Measurements from ENCODE around the gene NPEPPS. TPM values are rescaled to one million over a fixed set of nuclear protein-coding genes. Genes with fewer than 3 reads are reported as not detected.

The NPEPPS gene
- total RNA-seq, 1 experiment from 2014 or later = 117 TPM

DNA sequence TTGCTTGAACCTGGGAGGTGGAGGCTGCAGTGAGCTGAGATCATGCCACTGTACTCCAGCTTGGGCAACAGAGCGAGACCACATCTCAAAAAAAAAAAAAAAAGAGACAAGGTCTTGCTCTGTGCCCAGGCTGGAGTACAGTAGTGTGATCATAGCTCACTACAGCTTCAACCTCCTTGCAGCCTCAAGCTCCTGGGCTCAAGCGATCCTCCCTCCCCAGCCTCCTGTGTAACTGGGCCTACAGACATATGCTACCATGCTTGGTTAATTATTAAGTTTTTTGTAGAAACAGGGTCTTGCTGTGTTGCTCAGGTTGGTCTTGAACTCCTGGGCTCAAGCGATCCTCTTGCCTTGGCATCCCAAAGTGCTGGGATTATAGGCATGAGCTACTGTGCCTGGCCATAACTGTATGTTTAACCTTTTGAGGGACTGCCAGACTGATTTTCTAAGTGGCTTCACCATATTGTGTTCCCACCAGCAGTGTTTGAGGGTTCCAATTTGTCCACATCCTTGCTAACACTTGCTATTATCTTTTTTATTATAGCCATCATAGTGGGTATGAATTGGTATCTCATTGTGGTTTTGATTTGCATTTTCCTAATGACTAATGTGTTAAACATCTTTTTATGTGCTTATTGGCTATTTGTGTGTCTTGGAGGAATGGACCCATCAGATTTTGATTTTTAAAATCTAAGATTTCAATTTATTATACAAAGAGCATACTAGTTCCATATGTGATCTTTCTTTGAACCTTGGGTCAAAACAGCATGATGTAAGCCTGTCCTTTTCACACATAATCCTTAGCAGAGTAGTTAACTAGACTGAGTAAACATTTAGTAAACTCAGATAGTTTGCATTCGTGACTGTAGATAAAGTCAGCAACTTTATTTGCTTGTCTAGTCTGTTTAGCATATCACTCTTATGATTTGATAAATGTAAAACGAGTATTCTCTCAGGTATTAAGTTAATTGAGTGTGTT, 80.8 kb downstream of the NPEPPS start:
- no peak overlapping the region for H2AFZ ChIP-seq (ENCODE audit: low read length)
- H3K4me2 ChIP-seq (ENCODE audit: insufficient read depth, insufficient read length, low read length) = no peak overlapping the region
- no peak overlapping the region for H2BK20ac ChIP-seq (ENCODE audit: low read depth, low read length, poor library complexity, severe bottlenecking)
- H3K27ac ChIP-seq (ENCODE audit: insufficient read length, low read depth, low read length) = no peak overlapping the region
- no peak overlapping the region for H3K4ac ChIP-seq (ENCODE audit: low read depth, low read length)
- no peak overlapping the region for H2AK5ac ChIP-seq (ENCODE audit: insufficient read length, low read length)
- Mint-ChIP-seq H3K4me1 (no peaks in the 10 kb centered on the region), H3K27ac (no peak overlapping the region), H3K36me3 (ENCODE audit: insufficient read depth in 1 of 3, low read depth in 3 of 3) (peaks cover 17 to 69% (median 52%) of the 10 kb centered on the region in 3 experiments; a peak in 6 of 7 replicates), H3K27me3 (ENCODE audit: low read depth) (no peaks in the 10 kb centered on the region), H3K9me3 (no peaks in the 10 kb centered on the region), H3K4me3 (no peak overlapping the region)
- TF ChIP-seq, protein P1, sequence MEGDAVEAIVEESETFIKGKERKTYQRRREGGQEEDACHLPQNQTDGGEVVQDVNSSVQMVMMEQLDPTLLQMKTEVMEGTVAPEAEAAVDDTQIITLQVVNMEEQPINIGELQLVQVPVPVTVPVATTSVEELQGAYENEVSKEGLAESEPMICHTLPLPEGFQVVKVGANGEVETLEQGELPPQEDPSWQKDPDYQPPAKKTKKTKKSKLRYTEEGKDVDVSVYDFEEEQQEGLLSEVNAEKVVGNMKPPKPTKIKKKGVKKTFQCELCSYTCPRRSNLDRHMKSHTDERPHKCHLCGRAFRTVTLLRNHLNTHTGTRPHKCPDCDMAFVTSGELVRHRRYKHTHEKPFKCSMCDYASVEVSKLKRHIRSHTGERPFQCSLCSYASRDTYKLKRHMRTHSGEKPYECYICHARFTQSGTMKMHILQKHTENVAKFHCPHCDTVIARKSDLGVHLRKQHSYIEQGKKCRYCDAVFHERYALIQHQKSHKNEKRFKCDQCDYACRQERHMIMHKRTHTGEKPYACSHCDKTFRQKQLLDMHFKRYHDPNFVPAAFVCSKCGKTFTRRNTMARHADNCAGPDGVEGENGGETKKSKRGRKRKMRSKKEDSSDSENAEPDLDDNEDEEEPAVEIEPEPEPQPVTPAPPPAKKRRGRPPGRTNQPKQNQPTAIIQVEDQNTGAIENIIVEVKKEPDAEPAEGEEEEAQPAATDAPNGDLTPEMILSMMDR (conservative IDR thresholded peaks at IDR 0.05) = no peak
- no peak overlapping the region for H4K91ac ChIP-seq (ENCODE audit: insufficient read length, low read depth, low read length)
- H3K18ac ChIP-seq (ENCODE audit: insufficient read length, low read depth, low read length) = no peak overlapping the region
- H2BK15ac ChIP-seq (ENCODE audit: low read depth, low read length) = no peak overlapping the region
- DNase-seq = no peak
- H2BK12ac ChIP-seq (ENCODE audit: insufficient read length, low read depth, low read length) = no peak overlapping the region
- no peak overlapping the region for H4K5ac ChIP-seq (ENCODE audit: insufficient read length, low read depth, low read length)
- no peak overlapping the region for H3K14ac ChIP-seq (ENCODE audit: insufficient read depth, low read length)
- H3T11ph ChIP-seq (ENCODE audit: low read length) = no peak overlapping the region
- H3K23ac ChIP-seq (ENCODE audit: insufficient read length, low read depth, low read length) = no peak overlapping the region
- no peaks in the 10 kb centered on the region for H3K79me1 ChIP-seq (ENCODE audit: insufficient read depth, low read depth, low read length, poor library complexity, severe bottlenecking)
- no peak overlapping the region for H2BK120ac ChIP-seq (ENCODE audit: low read depth, low read length, poor library complexity, severe bottlenecking)
- H3K56ac ChIP-seq (ENCODE audit: insufficient read length, low read depth, low read length) = no peak overlapping the region
- H2BK5ac ChIP-seq (ENCODE audit: insufficient read length, low read length) = no peak overlapping the region
- no peak overlapping the region for H3K9ac ChIP-seq (ENCODE audit: extremely low read depth, insufficient read length, low read length)
- no peaks in the 10 kb centered on the region for H3K9me3 ChIP-seq (ENCODE audit: control insufficient read depth, low read depth, low read length)
- H4K8ac ChIP-seq (replicated peaks; ENCODE audit: insufficient read length, low read depth, low read length) = no peak overlapping the region
- no CpG with 5 or more reads among the region's 5 CpGs for WGBS (ENCODE audit: extremely low coverage, insufficient read length, low lambda C conversion rate)
- H3K23me2 ChIP-seq (ENCODE audit: insufficient read length, low read depth, low read length, poor library complexity, severe bottlenecking) = no peaks in the 10 kb centered on the region
- no peaks in the 10 kb centered on the region for H3K4me1 ChIP-seq (ENCODE audit: insufficient read depth, low read length)
- no peaks in the 10 kb centered on the region for H3K27me3 ChIP-seq (ENCODE audit: insufficient read depth, low read length)
- H3K79me2 ChIP-seq (ENCODE audit: insufficient read depth, low read length) = no peaks in the 10 kb centered on the region
- no peaks in the 10 kb centered on the region for H4K20me1 ChIP-seq (ENCODE audit: control insufficient read depth, insufficient read depth, insufficient read length)
